ENCODE data around the gene TSSC4.
A peak's percentile ranks its signal among the peaks of the same experiment; 100 is the strongest.

- TF ChIP-seq CTCF (IDR thresholded peaks at IDR 0.05), result peak; percentile 76 to 99 (median 97)
- peak; percentile 95 for TF ChIP-seq POLR2A (IDR thresholded peaks at IDR 0.05)
- peak; percentile 98 for TF ChIP-seq EP300 (IDR thresholded peaks at IDR 0.05; ENCODE audit: low read depth)
Measured at GRCh38 chr11:2400069-2400761, at the start of gene TSSC4.
